T follicular helper cell (primary cell): ENCODE measurements around the gene DISP2.

Experiments
- DNase-seq: peaks from one replicate; pipeline ENCODE4 v3.0.0-alpha.2; 2020; ENCODE audit warnings: low read depth

DISP2 gene

DNA sequence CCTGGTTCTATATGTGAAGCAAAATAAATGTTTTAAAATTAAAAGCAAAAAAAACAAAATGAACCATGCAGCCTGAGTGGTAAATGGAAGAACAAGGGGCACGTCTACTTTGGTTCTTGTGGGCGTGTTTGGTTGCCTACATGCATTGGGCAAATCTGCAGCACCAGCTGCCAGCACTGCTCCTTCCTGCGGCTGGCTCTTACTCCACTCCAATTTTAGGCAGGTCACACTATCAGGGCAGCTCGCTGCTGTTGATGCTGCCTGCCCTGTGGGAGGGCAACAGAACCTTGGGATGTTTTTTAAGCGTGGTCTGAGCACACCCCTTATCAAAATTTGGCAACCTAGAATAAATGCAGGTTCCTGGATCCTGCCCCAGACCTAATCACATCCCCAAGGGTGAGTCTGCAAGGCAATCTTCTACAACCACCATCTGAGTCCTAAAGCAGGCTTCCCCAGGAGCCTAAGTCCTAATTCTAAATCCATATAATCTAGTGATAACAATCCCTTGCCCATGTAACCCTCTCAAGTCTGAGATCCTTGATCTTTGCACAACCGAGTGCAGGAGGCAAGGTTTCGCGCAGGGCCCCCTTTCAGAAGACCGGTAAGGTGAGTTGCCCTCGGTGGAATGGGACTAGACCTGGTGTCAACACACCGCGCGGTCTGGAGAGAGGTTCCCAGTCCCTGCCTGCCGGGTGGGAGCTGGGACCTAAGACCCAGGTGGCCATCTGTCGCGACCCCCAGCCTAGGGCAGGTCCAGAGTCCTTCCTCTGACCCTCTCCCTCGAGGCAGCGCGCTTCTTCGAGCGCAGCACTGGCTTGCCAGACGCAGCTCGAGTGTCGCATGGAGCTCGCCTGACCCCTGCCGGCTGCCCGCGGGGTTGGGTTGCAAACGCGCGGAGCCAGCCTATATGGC lies 63.5 kb downstream of the DISP2 start:
- DNase-seq, result peak; percentile 71

- DNase-seq, result no peak
These were observed 66.6 kb downstream of the DISP2 start for GRCh38 chr15:40424483-40425115.

GRCh38 chr15:40425681-40426080 lies 67.7 kb downstream of the DISP2 start:
- DNase-seq, result no peak

- no peak for DNase-seq
These were observed 69.2 kb downstream of the DISP2 start for GRCh38 chr15:40427188-40427587.

DNA sequence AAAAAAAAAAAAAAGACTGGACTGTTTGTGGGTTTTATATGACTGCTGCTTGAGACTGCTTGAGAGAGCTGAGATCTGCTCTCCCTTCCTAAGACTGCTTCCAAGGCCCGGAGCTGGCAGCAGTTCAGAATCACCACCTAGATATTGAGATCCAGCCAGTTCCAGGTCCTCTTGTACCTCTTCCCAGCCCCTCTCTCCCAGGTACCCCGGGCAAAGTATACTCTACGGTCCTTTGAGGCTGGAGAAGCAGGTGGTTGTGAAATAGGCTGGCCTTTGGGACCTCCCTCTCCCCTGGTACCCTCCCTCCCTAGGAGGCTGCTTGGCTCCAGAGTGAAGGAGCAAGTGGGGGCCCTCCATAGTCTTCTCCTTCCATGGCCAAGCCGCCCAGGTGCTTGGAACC lies 70.2 kb downstream of the DISP2 start:
- no peak for DNase-seq
